ENCODE data around the gene FAM174C.

- TF ChIP-seq SUZ12 (IDR thresholded peaks at IDR 0.05) (no peak), FOXA1 (IDR thresholded peaks at IDR 0.05) (no peak), FOXM1 (IDR thresholded peaks at IDR 0.05; ENCODE audit: borderline replicate concordance) (no peak), ZNF384 (IDR thresholded peaks at IDR 0.05) (no peak), NFRKB (IDR thresholded peaks at IDR 0.05) (no peak), L3MBTL2 (conservative IDR thresholded peaks at IDR 0.05) (no peak), TARDBP (IDR thresholded peaks at IDR 0.05) (no peak)
Observed at GRCh38 chr19:1321539-1321938, 46.2 kb downstream of the FAM174C start.
